Stimulated activated CD4-positive, alpha-beta T cell treated with anti-CD3 and anti-CD28 coated beads, TNF-alpha, amount 100 ng/mL, for 48 hours (primary cell): ENCODE results near the gene SETD6.
"Not testable (repeated sequence)": the region's sequence is repeated elsewhere in the genome, so short reads cannot be mapped to it uniquely, and the experiment has no call there.

Experiments used
- DNase-seq, 3 donors: peaks; one replicate each; pipeline ENCODE4 v3.0.0-alpha.2; 2020; ENCODE audit warnings: low read depth in 3 of 3

SETD6 gene

DNA sequence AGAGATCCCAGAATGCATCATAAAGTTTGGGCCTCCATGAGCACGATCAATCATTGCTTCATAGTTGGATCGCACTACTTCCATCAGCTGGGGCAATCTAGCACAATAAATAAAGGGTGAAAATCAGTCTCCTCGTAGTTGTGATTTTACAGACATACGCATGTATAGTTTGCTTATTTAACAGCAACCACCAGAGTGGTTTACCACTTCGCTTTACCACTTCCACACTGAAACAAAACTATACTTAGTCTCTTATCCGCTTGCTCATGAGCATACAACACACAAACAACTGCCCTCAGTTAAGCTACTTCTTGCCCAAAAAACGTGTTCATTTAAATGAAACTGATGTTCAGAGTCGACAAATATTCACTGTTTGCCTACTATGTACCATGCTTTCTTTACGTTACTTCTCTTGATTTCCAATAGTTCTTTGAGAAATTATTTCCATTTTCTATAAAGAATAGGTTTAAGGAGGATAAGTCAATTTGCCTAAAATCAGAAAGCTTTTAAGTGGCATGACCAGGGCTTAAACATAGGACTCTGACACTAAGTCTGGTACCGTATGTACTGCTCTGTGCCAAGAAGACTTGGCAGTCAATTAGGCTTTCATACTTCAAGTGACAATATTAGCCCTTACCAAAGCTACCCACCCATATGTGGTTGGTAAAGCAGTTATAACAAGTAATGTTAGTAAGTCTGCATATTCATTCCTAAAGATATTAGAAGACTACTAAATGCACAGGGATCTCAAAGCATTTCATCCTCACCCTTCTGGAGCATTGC, 22.0 kb downstream of the SETD6 start:
- no peak for DNase-seq

DNA sequence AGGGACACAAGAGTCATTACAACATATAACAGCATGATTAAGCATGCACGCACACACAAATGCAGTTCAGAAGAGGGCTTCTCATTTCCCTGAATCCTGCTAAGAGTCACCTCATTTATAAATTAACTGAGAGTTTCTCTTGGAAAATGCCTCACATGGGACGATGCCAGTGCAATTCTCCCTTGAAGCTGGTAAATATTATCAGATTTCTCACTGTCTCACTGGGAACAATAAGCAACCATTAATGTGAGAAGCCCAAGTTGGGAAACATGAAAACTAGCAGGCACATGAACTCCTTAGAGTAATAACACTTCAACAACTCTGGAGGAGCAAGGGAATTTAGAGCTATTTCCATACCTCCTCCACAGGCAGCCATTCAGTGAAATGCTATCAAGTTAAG, 26.4 kb downstream of the SETD6 start:
- DNase-seq = no peak

DNA sequence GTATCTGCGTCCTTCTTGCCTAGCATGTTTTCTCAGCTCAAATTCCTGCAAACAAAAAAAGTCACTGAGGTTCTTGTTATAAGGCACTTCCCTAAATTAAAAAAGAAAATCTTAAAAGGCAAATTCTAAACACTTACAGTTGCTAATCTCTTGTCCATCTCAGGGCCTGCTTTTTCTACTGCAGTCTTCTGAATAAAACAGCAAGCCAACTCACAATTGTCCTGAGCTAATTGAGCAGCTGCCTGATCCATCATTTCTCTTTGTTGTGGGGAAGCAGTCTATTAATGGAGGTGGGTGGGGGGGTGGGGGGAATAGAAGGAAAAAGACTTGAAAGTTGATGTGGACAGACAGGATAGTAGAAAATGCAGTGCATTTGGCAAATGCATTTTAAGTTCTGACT, 27.0 kb downstream of the SETD6 start:
- no peak for DNase-seq

DNA sequence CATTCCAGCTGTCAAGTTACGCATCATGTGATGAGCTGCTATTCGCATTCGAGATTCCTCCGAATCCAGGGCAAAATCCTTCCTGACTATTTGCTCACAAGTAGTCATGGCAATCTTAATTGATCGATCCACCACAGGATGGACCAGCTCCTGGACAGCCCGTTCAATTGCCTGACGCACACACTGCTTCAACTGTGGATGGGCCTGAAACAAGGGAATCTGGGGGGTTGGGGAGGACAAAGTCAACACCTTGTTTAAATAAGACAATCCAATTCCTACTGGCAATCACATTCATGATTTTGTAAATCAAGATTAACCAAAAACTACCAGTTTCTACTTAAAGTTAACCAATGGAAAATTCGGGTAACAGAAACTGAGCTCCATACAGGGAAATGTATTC, 28.4 kb downstream of the SETD6 start:
- DNase-seq = no peak

DNA sequence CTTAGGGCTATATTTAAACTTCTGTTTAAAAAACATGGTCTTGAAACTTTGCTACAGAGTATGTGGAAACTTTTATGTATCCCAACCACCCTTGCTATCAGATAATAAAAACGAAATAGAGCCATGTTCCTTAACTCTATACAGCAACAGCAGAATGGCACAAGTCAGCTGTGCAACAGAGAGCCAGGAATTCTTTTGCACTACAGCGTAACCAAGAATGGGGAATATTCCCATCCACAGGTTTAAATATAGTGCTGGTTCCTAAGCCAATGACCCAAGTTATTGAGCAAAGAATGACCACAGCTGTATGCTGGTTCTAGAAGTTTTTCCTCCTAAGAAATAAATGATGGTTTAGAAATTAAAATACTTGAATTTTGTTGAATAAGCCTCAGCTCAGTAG, 33.1 kb downstream of the SETD6 start:
- DNase-seq = no peak

DNA sequence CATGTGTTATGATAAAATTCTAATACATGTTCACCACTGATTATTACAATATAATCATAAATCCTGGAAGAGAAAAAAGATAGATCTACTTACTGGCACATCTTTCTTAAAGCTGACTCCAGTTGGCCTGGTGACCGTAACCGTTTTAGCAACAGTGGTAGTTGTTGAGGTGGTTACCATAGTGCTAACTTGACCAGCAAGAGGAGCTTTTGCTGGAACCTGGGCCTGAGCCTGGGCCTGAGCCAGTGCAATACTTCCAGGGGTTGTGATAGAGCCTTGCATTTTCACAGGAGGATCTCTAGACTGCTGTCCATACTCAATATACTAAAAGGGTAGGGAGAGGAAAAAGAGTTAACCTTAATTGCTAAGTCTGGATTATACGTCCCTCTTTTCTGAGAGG, 36.2 kb downstream of the SETD6 start:
- DNase-seq = no peak

DNA sequence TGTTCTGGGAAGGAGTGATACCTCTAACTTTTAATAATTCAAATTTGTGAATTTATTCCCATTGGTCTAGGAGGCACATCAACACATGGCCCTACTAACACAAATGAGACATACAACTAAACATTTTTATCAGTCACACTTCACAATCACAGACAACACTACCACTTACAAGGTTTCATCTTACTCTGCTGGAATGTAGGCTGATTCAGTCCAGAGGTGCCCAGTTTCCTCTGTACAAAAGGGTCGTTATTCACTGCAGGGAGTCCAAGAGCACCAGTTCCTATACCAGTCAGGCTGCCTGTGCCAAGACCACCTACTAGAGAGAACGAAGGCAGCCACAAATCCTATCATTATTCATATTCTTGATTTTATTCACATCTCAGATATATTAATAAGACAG, 41.4 kb downstream of the SETD6 start:
- DNase-seq = no peak

DNA sequence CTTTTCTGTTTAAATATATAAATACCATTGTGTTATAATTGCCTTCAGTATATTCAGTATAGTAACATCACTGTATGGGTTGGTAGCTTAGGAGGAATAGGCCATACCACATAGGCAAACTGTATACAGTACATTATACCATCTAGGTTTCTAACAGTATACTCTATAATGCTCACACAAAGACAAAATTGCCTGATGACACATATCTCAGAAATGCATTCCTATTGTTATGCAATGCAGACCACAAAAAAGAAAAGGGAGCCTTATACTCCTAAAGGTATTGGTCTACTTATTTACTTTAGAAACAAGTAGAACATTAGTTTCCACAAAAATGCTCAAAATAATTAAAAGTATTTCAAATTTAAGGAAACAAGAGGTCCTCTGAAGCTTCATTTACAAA, 47.9 kb downstream of the SETD6 start:
- DNase-seq = no peak

DNA sequence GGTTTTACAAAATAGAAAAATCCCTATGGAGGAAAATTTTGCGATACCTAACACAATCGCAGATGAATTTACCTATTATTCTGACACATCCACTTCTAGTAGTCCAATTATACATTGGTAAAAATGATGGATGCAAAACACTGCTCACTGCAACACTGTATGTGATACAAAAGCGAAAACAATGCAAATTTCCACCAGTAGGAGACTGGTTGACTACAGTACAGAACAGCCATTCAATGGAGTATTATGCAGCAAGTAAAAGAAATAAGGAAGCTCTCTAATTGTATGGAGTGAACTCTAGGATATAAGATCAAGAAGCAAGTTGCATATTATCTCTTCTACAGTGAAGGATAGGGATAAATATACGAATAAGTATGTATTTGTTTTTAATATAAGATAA, 48.5 kb downstream of the SETD6 start:
- DNase-seq = no peak

DNA sequence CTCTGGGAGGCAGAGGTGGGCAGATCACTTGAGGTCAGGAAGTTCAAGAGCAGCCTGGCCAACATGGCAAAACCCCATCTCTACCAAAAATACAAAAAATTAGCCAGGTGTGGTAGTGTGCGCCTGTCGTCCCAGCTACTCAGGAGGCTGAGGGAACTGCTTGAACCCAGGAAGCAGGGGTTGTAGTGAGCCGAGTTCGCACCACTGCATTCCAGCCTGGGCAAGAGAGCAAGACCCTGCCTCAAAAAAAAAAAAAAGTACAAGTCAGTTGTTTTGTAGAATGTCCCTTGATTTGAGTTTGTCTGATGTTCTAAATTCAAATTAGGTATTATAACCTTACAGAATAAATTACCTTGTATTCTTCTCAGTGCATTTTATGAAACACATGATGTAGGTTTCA, 50.4 kb downstream of the SETD6 start:
- not testable (repeated sequence) for DNase-seq
